GM18519 (cell line): ENCODE results near the gene ANXA6.

Experiments
- ATAC-seq: cut with Tn5 transposase; IDR thresholded peaks from one replicate; pipeline ENCODE4 v1.9.1; 2021; ENCODE audit warnings: mild to moderate bottlenecking, moderate library complexity; ENCODE audit not compliant: unreplicated experiment, low FRiP score

The ANXA6 gene

GRCh38 chr5:151051066-151051930 lies 106.3 kb downstream of the ANXA6 start:
- no peak for ATAC-seq
